Stomach (tissue), 4 donors: ENCODE results near the gene WWP2.

Experiments
- POLR2A ChIP-seq, 4 donors: fragments of 450-650 bp; IDR thresholded peaks; one replicate each; pipeline ENCODE4 v1.6.1; 2016; ENCODE audit warnings: antibody characterized with exemption in 4 of 4, control low read depth in 2 of 4, mild to moderate bottlenecking in 1 of 4, moderate library complexity in 1 of 4
- TF ChIP-seq, protein P1 (sequence below), 7 experiments: fragments of 450-650 bp in 4 of 7; fragments of 200-600 bp in 3 of 7; sonication (generic) in 3 of 7; IDR thresholded peaks; one replicate each; pipeline ENCODE4 v1.5.1; 2016 to 2019; ENCODE audit warnings: antibody characterized with exemption in 7 of 7, control low read depth in 2 of 7, mild to moderate bottlenecking in 1 of 7

DNA sequence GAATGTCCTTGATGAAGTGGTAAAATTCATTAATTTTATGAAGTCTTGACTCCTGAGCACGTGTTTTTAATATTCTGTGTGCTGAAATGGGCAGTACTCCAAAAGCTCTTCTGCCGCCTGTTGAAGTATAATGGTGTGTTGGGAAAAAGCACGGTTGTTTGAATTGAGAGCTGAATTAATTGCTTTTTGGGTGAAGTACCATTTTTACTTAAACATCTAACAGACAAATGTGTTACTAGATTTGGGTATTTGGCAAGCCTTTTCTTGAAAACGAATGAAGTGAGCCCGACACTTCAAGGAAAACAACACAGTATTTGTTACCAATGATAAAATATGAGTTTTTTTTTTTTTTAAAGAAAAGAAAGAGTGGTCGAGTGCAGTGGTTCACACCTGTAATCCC is 22.5 kb downstream of the WWP2 start:
- TF ChIP-seq, protein P1, sequence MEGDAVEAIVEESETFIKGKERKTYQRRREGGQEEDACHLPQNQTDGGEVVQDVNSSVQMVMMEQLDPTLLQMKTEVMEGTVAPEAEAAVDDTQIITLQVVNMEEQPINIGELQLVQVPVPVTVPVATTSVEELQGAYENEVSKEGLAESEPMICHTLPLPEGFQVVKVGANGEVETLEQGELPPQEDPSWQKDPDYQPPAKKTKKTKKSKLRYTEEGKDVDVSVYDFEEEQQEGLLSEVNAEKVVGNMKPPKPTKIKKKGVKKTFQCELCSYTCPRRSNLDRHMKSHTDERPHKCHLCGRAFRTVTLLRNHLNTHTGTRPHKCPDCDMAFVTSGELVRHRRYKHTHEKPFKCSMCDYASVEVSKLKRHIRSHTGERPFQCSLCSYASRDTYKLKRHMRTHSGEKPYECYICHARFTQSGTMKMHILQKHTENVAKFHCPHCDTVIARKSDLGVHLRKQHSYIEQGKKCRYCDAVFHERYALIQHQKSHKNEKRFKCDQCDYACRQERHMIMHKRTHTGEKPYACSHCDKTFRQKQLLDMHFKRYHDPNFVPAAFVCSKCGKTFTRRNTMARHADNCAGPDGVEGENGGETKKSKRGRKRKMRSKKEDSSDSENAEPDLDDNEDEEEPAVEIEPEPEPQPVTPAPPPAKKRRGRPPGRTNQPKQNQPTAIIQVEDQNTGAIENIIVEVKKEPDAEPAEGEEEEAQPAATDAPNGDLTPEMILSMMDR (IDR thresholded peaks at IDR 0.05): no peak
- no peak for TF ChIP-seq POLR2A (IDR thresholded peaks at IDR 0.05)
